ENCODE data around the gene ERP27. TPM values are rescaled to one million over a fixed set of nuclear protein-coding genes. Genes with fewer than 3 reads are reported as not detected.
A peak's percentile ranks its signal among the peaks of the same experiment; 100 is the strongest.

The ERP27 gene
- total and polyA plus RNA-seq, 9 donors = 0.09 to 1.2 (median 0.48) TPM

GRCh38 chr12:14907953-14908352 is 30.4 kb downstream of the ERP27 start:
- 100% methylated on average over 1 of the region's 1 CpG for WGBS (ENCODE audit: insufficient coverage)
- Histone ChIP-seq H3K4me3 (ENCODE audit: low read length) (no peak overlapping the region), H3K36me3 (ENCODE audit: control insufficient read depth, insufficient read depth, low read length) (no peaks in the 10 kb centered on the region)

DNA sequence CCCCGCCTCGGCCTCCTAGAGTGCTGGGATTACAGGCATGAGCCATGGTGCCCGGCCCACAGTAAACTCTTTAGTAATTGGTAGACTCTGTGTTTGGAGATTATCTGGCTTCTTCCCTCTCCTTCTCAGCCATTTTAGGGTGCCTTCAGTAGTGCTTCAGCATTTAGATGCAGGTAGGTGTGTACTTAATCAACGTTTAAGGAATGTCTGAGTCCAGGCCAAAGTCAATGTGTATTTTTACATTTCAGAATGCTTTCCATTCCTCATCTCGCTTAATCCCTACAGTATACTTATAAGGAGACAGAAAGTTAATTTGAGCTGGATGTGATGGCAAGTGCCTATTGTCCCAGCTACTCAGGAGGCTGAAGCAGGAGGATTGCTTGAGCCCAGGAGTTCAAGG is 32.2 kb downstream of the ERP27 start:
- Histone ChIP-seq H3K4me3 (ENCODE audit: low read length) (no peak overlapping the region), H3K36me3 (ENCODE audit: control insufficient read depth, insufficient read depth, low read length) (no peaks in the 10 kb centered on the region), H3K27ac (ENCODE audit: low read length) (no peak overlapping the region), H3K27me3 (ENCODE audit: control insufficient read depth, insufficient read depth, low read length) (no peaks in the 10 kb centered on the region), H3K9me3 (replicated peaks; ENCODE audit: control insufficient read depth, low read depth, low read length) (no peaks in the 10 kb centered on the region), H3K4me1 (ENCODE audit: control insufficient read depth, insufficient read depth, low read length) (no peaks in the 10 kb centered on the region)
- no CpG with 5 or more reads among the region's 5 CpGs for WGBS (ENCODE audit: insufficient coverage)
- DNase-seq = no peak

More at GRCh38 chr12:14907953-14908352, 30.4 kb downstream of the ERP27 start:
- no peaks in the 10 kb centered on the region for H3K9me3 ChIP-seq (replicated peaks; ENCODE audit: control insufficient read depth, low read depth, low read length)
- H3K4me1 ChIP-seq (ENCODE audit: control insufficient read depth, insufficient read depth, low read length) = peaks cover under 1% of the 10 kb centered on the region
- no peak overlapping the region for H3K27ac ChIP-seq (ENCODE audit: low read length)
- H3K27me3 ChIP-seq (ENCODE audit: control insufficient read depth, insufficient read depth, low read length) = no peaks in the 10 kb centered on the region
- no peak for DNase-seq

- Histone ChIP-seq H3K4me3 (ENCODE audit: low read length) (no peak overlapping the region), H3K4me1 (ENCODE audit: control insufficient read depth, insufficient read depth, low read length) (no peaks in the 10 kb centered on the region), H3K9me3 (replicated peaks; ENCODE audit: control insufficient read depth, low read depth, low read length) (no peaks in the 10 kb centered on the region), H3K27ac (ENCODE audit: low read length) (peak overlapping the region; percentile 71), H3K36me3 (ENCODE audit: control insufficient read depth, insufficient read depth, low read length) (no peaks in the 10 kb centered on the region), H3K27me3 (ENCODE audit: control insufficient read depth, insufficient read depth, low read length) (no peaks in the 10 kb centered on the region)
- peak; percentile 70 for DNase-seq
- WGBS (ENCODE audit: insufficient coverage) = 33% methylated on average over 1 of the region's 5 CpGs
Observed at GRCh38 chr12:14905269-14906004, 32.9 kb downstream of the ERP27 start.

DNA sequence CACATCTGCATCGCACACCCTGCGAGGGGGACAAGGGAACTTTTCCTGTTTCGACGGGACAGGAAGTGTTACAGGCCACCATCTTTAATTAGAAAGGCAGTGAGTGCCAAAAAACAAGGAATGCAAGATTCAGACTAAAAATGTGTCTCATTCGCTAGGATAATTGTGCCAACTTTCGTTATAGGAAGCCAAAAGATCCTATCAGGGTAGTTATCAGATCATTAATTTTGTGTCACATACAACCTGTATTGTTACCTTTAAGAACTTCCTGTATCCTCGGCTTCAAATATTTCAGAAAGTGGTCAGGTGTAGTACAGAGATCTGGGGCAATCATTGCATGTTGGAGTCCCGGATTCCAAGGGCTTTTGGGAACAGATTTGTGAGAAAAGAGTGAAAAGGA is 33.5 kb downstream of the ERP27 start:
- peak overlapping the region; percentile 71 for H3K27ac ChIP-seq (ENCODE audit: low read length)
- WGBS (ENCODE audit: insufficient coverage) = 60% methylated on average over 5 of the region's 8 CpGs

DNA sequence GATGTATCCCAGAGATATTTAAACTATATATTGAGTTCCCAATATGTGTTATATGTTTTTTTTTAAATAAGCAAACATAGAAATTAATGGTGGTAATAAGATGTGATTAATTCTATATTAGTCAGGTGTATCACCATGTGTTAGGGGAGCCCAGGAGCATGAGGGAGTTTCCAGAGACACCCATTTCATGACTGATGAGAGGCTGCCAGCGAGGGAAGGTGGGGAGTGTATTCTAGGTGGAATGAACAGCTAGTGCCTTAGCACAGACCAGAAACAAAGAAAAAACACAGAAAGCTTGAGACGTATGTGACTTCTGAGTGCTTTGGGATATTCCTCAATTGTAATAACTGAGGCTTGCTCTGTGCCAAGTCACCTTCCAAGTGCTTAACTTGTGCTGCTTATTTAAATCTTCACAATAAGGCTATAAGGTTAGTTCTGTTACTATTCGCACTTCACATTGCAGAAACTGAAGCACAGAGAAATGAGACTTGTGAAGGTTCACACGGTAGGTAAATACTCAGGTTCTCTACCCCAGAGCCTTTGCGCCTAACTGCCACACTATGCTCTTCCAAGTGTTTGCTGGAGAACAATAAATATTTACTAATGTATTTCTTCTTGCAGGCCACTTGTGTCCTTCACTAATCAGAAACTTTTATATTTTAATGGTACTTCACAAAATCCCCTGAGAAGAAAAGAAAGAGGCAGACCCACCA is 34.8 kb downstream of the ERP27 start:
- Histone ChIP-seq H3K9me3 (replicated peaks; ENCODE audit: control insufficient read depth, low read depth, low read length) (no peaks in the 10 kb centered on the region), H3K27ac (ENCODE audit: low read length) (no peak overlapping the region)

More for the DNA sequence above, 33.5 kb downstream of the ERP27 start:
- no peak for DNase-seq
- H3K9me3 ChIP-seq (replicated peaks; ENCODE audit: control insufficient read depth, low read depth, low read length) = no peaks in the 10 kb centered on the region
- no peaks in the 10 kb centered on the region for H3K36me3 ChIP-seq (ENCODE audit: control insufficient read depth, insufficient read depth, low read length)
- H3K4me3 ChIP-seq (ENCODE audit: low read length) = no peak overlapping the region
- H3K27me3 ChIP-seq (ENCODE audit: control insufficient read depth, insufficient read depth, low read length) = no peaks in the 10 kb centered on the region
- H3K4me1 ChIP-seq (ENCODE audit: control insufficient read depth, insufficient read depth, low read length) = no peaks in the 10 kb centered on the region

GRCh38 chr12:14902465-14902864 is 35.9 kb downstream of the ERP27 start:
- peak; percentile 66 for DNase-seq
- Histone ChIP-seq H3K9me3 (replicated peaks; ENCODE audit: control insufficient read depth, low read depth, low read length) (no peaks in the 10 kb centered on the region), H3K36me3 (ENCODE audit: control insufficient read depth, insufficient read depth, low read length) (no peaks in the 10 kb centered on the region), H3K27ac (ENCODE audit: low read length) (no peak overlapping the region), H3K4me1 (ENCODE audit: control insufficient read depth, insufficient read depth, low read length) (no peaks in the 10 kb centered on the region), H3K27me3 (ENCODE audit: control insufficient read depth, insufficient read depth, low read length) (no peaks in the 10 kb centered on the region), H3K4me3 (ENCODE audit: low read length) (no peak overlapping the region)
- 0% methylated on average over 1 of the region's 2 CpGs for WGBS (ENCODE audit: insufficient coverage)

More for the DNA sequence above, 34.8 kb downstream of the ERP27 start:
- no peaks in the 10 kb centered on the region for H3K27me3 ChIP-seq (ENCODE audit: control insufficient read depth, insufficient read depth, low read length)
- no peak overlapping the region for H3K4me3 ChIP-seq (ENCODE audit: low read length)
- no peaks in the 10 kb centered on the region for H3K36me3 ChIP-seq (ENCODE audit: control insufficient read depth, insufficient read depth, low read length)
- 71% methylated on average over 1 of the region's 5 CpGs for WGBS (ENCODE audit: insufficient coverage)
- no peak for DNase-seq
- H3K4me1 ChIP-seq (ENCODE audit: control insufficient read depth, insufficient read depth, low read length) = no peaks in the 10 kb centered on the region

DNA sequence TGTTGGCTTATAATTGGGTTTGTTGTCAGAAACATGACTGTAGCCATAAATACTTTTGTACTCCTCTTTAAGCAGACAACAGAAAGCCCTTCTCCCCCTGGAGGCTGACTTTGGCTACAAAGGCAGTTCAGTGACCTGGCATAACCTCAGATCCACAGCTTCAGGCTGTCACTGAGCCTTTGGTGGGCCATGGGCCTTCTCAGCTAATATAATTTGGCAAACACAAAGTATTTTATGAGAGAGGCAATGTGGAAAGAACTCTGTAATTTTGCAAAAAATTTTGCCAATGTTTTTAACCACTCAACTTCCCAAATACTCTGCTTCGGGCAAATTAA is 37.1 kb downstream of the ERP27 start:
- DNase-seq = no peak
- no peaks in the 10 kb centered on the region for H3K36me3 ChIP-seq (ENCODE audit: control insufficient read depth, insufficient read depth, low read length)
- no peaks in the 10 kb centered on the region for H3K27me3 ChIP-seq (ENCODE audit: control insufficient read depth, insufficient read depth, low read length)
- no CpG with 5 or more reads among the region's 1 CpG for WGBS (ENCODE audit: insufficient coverage)
- no peak overlapping the region for H3K4me3 ChIP-seq (ENCODE audit: low read length)
- H3K27ac ChIP-seq (ENCODE audit: low read length) = no peak overlapping the region
- no peaks in the 10 kb centered on the region for H3K9me3 ChIP-seq (replicated peaks; ENCODE audit: control insufficient read depth, low read depth, low read length)
- H3K4me1 ChIP-seq (ENCODE audit: control insufficient read depth, insufficient read depth, low read length) = peaks cover 3% of the 10 kb centered on the region

DNA sequence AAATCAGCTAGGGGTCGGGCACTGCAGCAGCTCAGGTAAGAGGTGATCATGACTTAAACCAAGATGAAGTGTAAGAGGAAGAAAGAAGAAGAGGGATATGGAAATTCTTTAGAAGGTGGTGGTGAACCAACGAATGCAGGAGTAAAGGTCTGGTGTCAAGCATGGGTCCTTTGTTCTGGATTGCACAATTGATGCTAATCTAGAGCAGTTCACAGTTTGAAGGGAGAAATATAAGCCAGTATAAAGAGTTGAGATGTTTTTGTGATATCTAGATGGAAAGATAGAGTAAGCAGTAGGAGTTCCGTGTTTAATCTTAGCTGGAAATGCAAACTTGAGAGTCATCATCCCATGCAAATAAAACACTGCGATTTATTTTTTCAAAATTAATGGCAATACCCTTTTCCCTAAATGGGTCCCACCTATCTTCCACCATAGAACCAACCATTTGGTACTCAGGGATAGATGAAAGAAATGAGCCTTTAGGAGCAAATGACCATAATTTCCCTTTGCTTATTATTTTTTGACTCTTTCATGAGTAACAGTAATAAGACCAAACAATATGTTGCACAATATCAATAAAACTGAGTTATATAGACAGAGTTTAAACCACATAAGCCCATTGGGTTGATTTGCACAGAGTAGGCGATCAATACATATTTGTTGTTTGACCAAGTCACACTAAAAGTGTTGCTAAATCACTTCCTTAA is 37.7 kb downstream of the ERP27 start:
- no peak for DNase-seq
- Histone ChIP-seq H3K27me3 (ENCODE audit: control insufficient read depth, insufficient read depth, low read length) (no peaks in the 10 kb centered on the region), H3K4me1 (ENCODE audit: control insufficient read depth, insufficient read depth, low read length) (peaks cover 3% of the 10 kb centered on the region), H3K4me3 (ENCODE audit: low read length) (no peak overlapping the region), H3K9me3 (replicated peaks; ENCODE audit: control insufficient read depth, low read depth, low read length) (no peaks in the 10 kb centered on the region), H3K36me3 (ENCODE audit: control insufficient read depth, insufficient read depth, low read length) (no peaks in the 10 kb centered on the region), H3K27ac (ENCODE audit: low read length) (no peak overlapping the region)
- 82% methylated on average over 2 of the region's 5 CpGs for WGBS (ENCODE audit: insufficient coverage)

DNA sequence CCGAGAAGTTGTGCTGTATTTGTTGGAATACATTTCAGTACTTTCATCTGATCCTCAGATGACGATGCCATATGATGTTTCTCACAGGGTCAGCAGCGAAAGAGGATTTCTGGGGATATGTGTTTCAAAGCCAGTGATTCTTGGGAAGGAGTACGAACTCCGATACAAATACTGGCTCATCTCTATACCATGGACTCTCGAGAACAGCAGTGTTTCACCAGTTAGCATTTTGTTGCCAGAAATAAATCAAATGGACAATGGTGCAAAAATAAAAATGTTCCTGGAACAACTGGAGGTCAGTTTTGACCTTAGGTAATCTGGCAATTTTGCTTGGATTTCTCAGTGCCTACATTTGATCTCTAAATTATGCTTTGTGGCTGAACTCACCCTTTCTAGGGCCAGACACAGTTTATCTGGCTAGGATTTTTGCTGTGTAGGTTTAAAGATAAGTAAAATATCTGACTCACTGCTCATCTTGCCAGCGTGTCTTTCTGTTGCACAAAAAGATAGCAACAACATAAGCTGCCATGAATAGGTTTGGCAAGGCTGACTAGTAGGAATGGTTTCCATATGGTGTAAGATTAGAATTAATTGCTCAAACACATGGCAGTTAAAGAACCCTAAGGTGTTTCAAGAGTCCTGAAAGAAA is 41.7 kb downstream of the ERP27 start:
- Histone ChIP-seq H3K4me3 (ENCODE audit: low read length) (no peak overlapping the region), H3K27me3 (ENCODE audit: control insufficient read depth, insufficient read depth, low read length) (no peaks in the 10 kb centered on the region), H3K27ac (ENCODE audit: low read length) (peak overlapping the region; percentile 85), H3K4me1 (ENCODE audit: control insufficient read depth, insufficient read depth, low read length) (peaks cover 8% of the 10 kb centered on the region), H3K36me3 (ENCODE audit: control insufficient read depth, insufficient read depth, low read length) (no peaks in the 10 kb centered on the region), H3K9me3 (replicated peaks; ENCODE audit: control insufficient read depth, low read depth, low read length) (no peaks in the 10 kb centered on the region)
- WGBS (ENCODE audit: insufficient coverage) = no CpG with 5 or more reads among the region's 7 CpGs
- peak; percentile 96 for DNase-seq

Measured in muscle of leg (tissue), 11 donors.